Heart left ventricle (tissue), 16 donors: Measurements from ENCODE around the gene PLPPR1. TPM values are rescaled to one million over a fixed set of nuclear protein-coding genes. Genes with fewer than 3 reads are reported as not detected.

ENCODE experiments used
- ATAC-seq, 4 donors: fragments of 200-7000 bp; cut with Tn5 transposase; one replicate each; pipeline ENCODE4 v1.9.1; 2020 to 2022; ENCODE audit warnings: moderate library complexity in 4 of 4, mild to moderate bottlenecking in 3 of 4, moderate number of reproducible peaks in 1 of 4
- DNase-seq, 5 donors: peaks; one replicate each; pipeline ENCODE4 v3.0.0-alpha.2; 2020
- H3K27ac ChIP-seq, 12 donors: fragments of 200-600 bp; sonication (generic) in 4 of 12; one replicate each; pipeline versions ENCODE4 v1.5.0 to v1.8.0; 2016 to 2022; ENCODE audit warnings: mild to moderate bottlenecking in 2 of 12
- H3K27me3 ChIP-seq, 9 donors: fragments of 200-600 bp; sonication (generic) in 2 of 9; one replicate each; pipeline versions ENCODE4 v1.5.1 to v1.8.0; 2016 to 2022; ENCODE audit warnings: mild to moderate bottlenecking in 3 of 9
- H3K36me3 ChIP-seq, 9 donors: fragments of 200-600 bp; sonication (generic) in 2 of 9; one replicate each; pipeline versions ENCODE4 v1.5.0 to v1.8.0; 2018 to 2022; ENCODE audit warnings: mild to moderate bottlenecking in 2 of 9
- H3K4me1 ChIP-seq, 12 donors: fragments of 200-600 bp; sonication (generic) in 4 of 12; one replicate each; pipeline versions ENCODE4 v1.5.0 to v1.8.0; 2016 to 2022; ENCODE audit warnings: mild to moderate bottlenecking in 3 of 12
- H3K4me3 ChIP-seq, 12 donors: fragments of 200-600 bp; sonication (generic) in 4 of 12; one replicate each; pipeline versions ENCODE4 v1.5.0 to v1.8.0; 2017 to 2022; ENCODE audit warnings: mild to moderate bottlenecking in 9 of 12, moderate library complexity in 4 of 12
- H3K9me3 ChIP-seq, 12 donors: fragments of 200-600 bp; sonication (generic) in 4 of 12; one replicate each; pipeline versions ENCODE4 v1.5.0 to v1.8.0; 2016 to 2022; ENCODE audit warnings: mild to moderate bottlenecking in 1 of 12
- CTCF ChIP-seq, 12 donors: fragments of 200-600 bp; sonication (generic) in 4 of 12; IDR thresholded peaks; one replicate each; pipeline versions ENCODE4 v1.5.0 to v1.8.0; 2018 to 2022; ENCODE audit warnings: antibody characterized with exemption in 12 of 12, mild to moderate bottlenecking in 5 of 12
- POLR2A ChIP-seq, 2 donors: fragments of 450-650 bp; IDR thresholded peaks; one replicate each; pipeline ENCODE4 v1.6.1; 2017; ENCODE audit warnings: antibody characterized with exemption in 2 of 2, mild to moderate bottlenecking in 2 of 2, moderate library complexity in 2 of 2
- WGBS, 4 donors: extraction: QIAGEN DNeasy Blood & Tissue Kit in 2 of 4; methylation state at CpG; one replicate each; pipeline versions ENCODE4 v1.1.5 to v1.1.7; 2013 to 2018; 5-methylcytosine and 5-hydroxymethylcytosine counted together
- intact Hi-C, 10 donors: fragments of 100-400 bp; cut with DNase I; formaldehyde crosslinking; loops; one replicate each; pipeline versions ENCODE4 v1.11.1 to v1.14.2; 2022
- polyA plus RNA-seq, 2 donors: library from polyadenylated mRNA; stranded (reverse); fragments of 200-250 nt; gene quantifications; one replicate each; pipeline ENCODE4 v1.2.3, GENCODE V29; 2013
- total RNA-seq, 9 donors: library from RNA; depleted of rRNA in 2 of 9; stranded (reverse); fragments of >200 nt in 2 of 9; fragmentation: NEBNext Ultra II Directional in 3 of 9; extraction: Animal tissue kit (Norgen Biotek cat#: 25700) in 3 of 9; gene quantifications; one replicate each; pipeline versions ENCODE4 v1.1.0 to v1.2.4, GENCODE V29; 2016 to 2023
- donor health status: ischemic (EF 13 %, LVEDD 7.1; RV severe dilation, severe dysfunction).
- donor health status: healthy with polysubstance abuse.
- donor health status: DM: no; HTN: yes; CAD: no.
- donor health status: DM: no; HTN: no; CAD: no.
- donor health status: ischemic (EF 25% LVEDD 6.9; RV normal size, moderate dysfunction).
- donor health status: ischemic (EF 25% LVEDD 5.7; RV mildly dilated, moderate dysfunction).
- donor health status: healthy.
- donor health status: DM: yes; HTN: yes; CAD: no.
- donor health status: ischemic (EF 35%, LVEDD 5.7; RV mildly dilated, moderate dysfunction).
- donor health status: nonischemic (EF 11% LVEDD 7.7; RV severe dilation, severe dysfunction).
- donor health status: DM: yes; HTN: yes; CAD: no.
- donor health status: PGD.
- donor health status: ischemic (EF 29% LVEDD 5.4; RV normal size, mild dysfunction).
- donor health status: nonischemic (EF 23%, LVEDD 6.1; RV moderate dilation, normal function).

The PLPPR1 gene
- total and polyA plus RNA-seq, 11 donors = 0.33 TPM; not detected in 10

- TF ChIP-seq CTCF (IDR thresholded peaks at IDR 0.05) (no peak), POLR2A (IDR thresholded peaks at IDR 0.05) (no peak)
- Histone ChIP-seq H3K27me3 (peaks cover 0 to 7% (median 0%) of the 10 kb centered on the region in 9 donors), H3K36me3 (no peaks in the 10 kb centered on the region), H3K27ac (no peak overlapping the region), H3K4me1 (no peaks in the 10 kb centered on the region), H3K9me3 (peaks cover 0 to 4% (median 0%) of the 10 kb centered on the region in 12 donors), H3K4me3 (no peak overlapping the region)
- intact Hi-C loops = no loop called here
- 89 to 98% (median 93%) methylated on average over 1 of the region's 1 CpG for WGBS, 4 donors
- DNase-seq (no peak), ATAC-seq (no peak)
Observed at GRCh38 chr9:101242651-101243050, 214.1 kb downstream of the PLPPR1 start.

- no peak overlapping the region for H3K27ac ChIP-seq
- no peak for TF ChIP-seq CTCF (IDR thresholded peaks at IDR 0.05)
- no peak for TF ChIP-seq POLR2A (IDR thresholded peaks at IDR 0.05)
- DNase-seq (no peak), ATAC-seq (no peak)
- no peak overlapping the region for H3K4me3 ChIP-seq
- intact Hi-C loops = no loop called here
- 42 to 60% (median 46%) methylated on average over 1 of the region's 1 CpG for WGBS, 4 donors
- peaks cover 0 to 7% (median 0%) of the 10 kb centered on the region in 9 donors for H3K27me3 ChIP-seq
- H3K36me3 ChIP-seq = no peaks in the 10 kb centered on the region
- H3K9me3 ChIP-seq = no peaks in the 10 kb centered on the region
- no peaks in the 10 kb centered on the region for H3K4me1 ChIP-seq
Observed at GRCh38 chr9:101246691-101247090, 218.2 kb downstream of the PLPPR1 start.

- Histone ChIP-seq H3K36me3 (no peaks in the 10 kb centered on the region), H3K4me1 (no peaks in the 10 kb centered on the region), H3K27me3 (peaks cover 0 to 7% (median 0%) of the 10 kb centered on the region in 9 donors), H3K4me3 (no peak overlapping the region), H3K9me3 (no peaks in the 10 kb centered on the region), H3K27ac (no peak overlapping the region)
- TF ChIP-seq CTCF (IDR thresholded peaks at IDR 0.05) (no peak), POLR2A (IDR thresholded peaks at IDR 0.05) (no peak)
- DNase-seq (no peak), ATAC-seq (no peak)
- WGBS, 4 donors = 76 to 86% (median 82%) methylated on average over 2 of the region's 2 CpGs
- intact Hi-C loops = no loop called here
Observed at GRCh38 chr9:101247297-101247696, 218.8 kb downstream of the PLPPR1 start.

- Histone ChIP-seq H3K9me3 (no peaks in the 10 kb centered on the region), H3K4me3 (no peak overlapping the region), H3K27ac (no peak overlapping the region), H3K36me3 (no peaks in the 10 kb centered on the region), H3K4me1 (no peaks in the 10 kb centered on the region), H3K27me3 (peaks cover 0 to 6% (median 0%) of the 10 kb centered on the region in 9 donors)
- DNase-seq (no peak), ATAC-seq (no peak)
- WGBS, 4 donors = 71 to 80% (median 77%) methylated on average over 1 of the region's 1 CpG
- intact Hi-C loops = no loop called here
- TF ChIP-seq POLR2A (IDR thresholded peaks at IDR 0.05) = no peak
- TF ChIP-seq CTCF (IDR thresholded peaks at IDR 0.05) = no peak
Observed at GRCh38 chr9:101254733-101255433, 226.4 kb downstream of the PLPPR1 start.
